HepG2 (cell line): ENCODE measurements around the gene KANK3. TPM values are rescaled to one million over a fixed set of nuclear protein-coding genes. Genes with fewer than 3 reads are reported as not detected.
A peak's percentile ranks its signal among the peaks of the same experiment; 100 is the strongest.

ENCODE experiments used
- ARNTL ChIP-seq: sonication (generic); formaldehyde crosslinking; IDR thresholded peaks from 2 replicates; pipeline ENCODE4 v1.4.0; 2020; ENCODE audit warnings: mild to moderate bottlenecking, missing genetic modification reagents
- CSRNP1 ChIP-seq: sonication (generic); formaldehyde crosslinking; IDR thresholded peaks from 2 replicates; pipeline ENCODE4 v1.8.1; 2023; ENCODE audit warnings: mild to moderate bottlenecking, missing genetic modification reagents
- ETS1 ChIP-seq: sonication (generic); formaldehyde crosslinking; IDR thresholded peaks from 2 replicates; pipeline ENCODE4 v1.4.0; 2020; ENCODE audit warnings: missing genetic modification reagents
- FOXO1 ChIP-seq: sonication (generic); formaldehyde crosslinking; IDR thresholded peaks from 2 replicates; pipeline ENCODE4 v1.4.0; 2020; ENCODE audit warnings: missing genetic modification reagents
- GFI1 ChIP-seq: sonication (generic); formaldehyde crosslinking; IDR thresholded peaks from 2 replicates; pipeline ENCODE4 v1.5.0; 2020; ENCODE audit warnings: missing genetic modification reagents, mild to moderate bottlenecking, borderline replicate concordance
- KLF6 ChIP-seq: IDR thresholded peaks from 2 replicates; pipeline ENCODE4 v1.8.0; 2016; ENCODE audit warnings: missing biosample characterization, missing genetic modification reagents
- KMT2B ChIP-seq: IDR thresholded peaks from 2 replicates; pipeline ENCODE4 v1.6.1; 2016; ENCODE audit warnings: missing genetic modification reagents, missing compliant biosample characterization
- MBD4 ChIP-seq: IDR thresholded peaks from 2 replicates; pipeline ENCODE4 v1.6.1; 2012; ENCODE audit warnings: low read length, inconsistent platforms, borderline replicate concordance
- POLR2A ChIP-seq, 2 experiments: IDR thresholded peaks; 2 replicates each; pipeline ENCODE4 v1.6.1; 2011; ENCODE audit warnings: low read depth in 2 of 2, low read length in 2 of 2, mild to moderate bottlenecking in 1 of 2, moderate library complexity in 1 of 2; ENCODE audit not compliant: insufficient read depth in 1 of 2
- RXRA ChIP-seq: sonication (generic); formaldehyde crosslinking; IDR thresholded peaks from 2 replicates; pipeline ENCODE4 v1.5.1; 2020; ENCODE audit warnings: missing genetic modification reagents
- ZFY ChIP-seq: sonication (generic); formaldehyde crosslinking; IDR thresholded peaks from 2 replicates; pipeline ENCODE4 v1.4.0; 2020; ENCODE audit warnings: missing genetic modification reagents
- ZNF281 ChIP-seq: sonication (generic); formaldehyde crosslinking; IDR thresholded peaks from 2 replicates; pipeline ENCODE4 v1.4.0; 2020; ENCODE audit warnings: missing genetic modification reagents, borderline replicate concordance
- ZNF574 ChIP-seq: sonication (generic); formaldehyde crosslinking; IDR thresholded peaks from 2 replicates; pipeline ENCODE4 v1.4.0; 2020; ENCODE audit warnings: missing genetic modification reagents
- ZNF687 ChIP-seq: sonication (generic); formaldehyde crosslinking; IDR thresholded peaks from 2 replicates; pipeline ENCODE4 v1.5.1; 2020; ENCODE audit warnings: mild to moderate bottlenecking, missing genetic modification reagents, moderate library complexity
- polyA plus RNA-seq, 8 experiments: library from polyadenylated mRNA; depleted of rRNA in 3 of 8; stranded (reverse) in 7 of 8; unstranded in 1 of 8; fragments of >200 nt; fragmentation: Illumina TruSeq in 4 of 8; extraction: Trizol in 4 of 8; gene quantifications; 2 replicates each; pipeline versions ENCODE4 v1.2.1 to v1.2.3, GENCODE V29; 2011 to 2016; ENCODE audit warnings: low read depth in 4 of 8, missing spikeins in 1 of 8, mixed read lengths in 1 of 8; ENCODE audit not compliant: insufficient read depth in 1 of 8
- total RNA-seq, 5 experiments: library from RNA; depleted of rRNA; stranded (reverse); fragments of >200 nt; fragmentation: Illumina TruSeq; extraction: Trizol; gene quantifications; 2 replicates each; pipeline ENCODE4 v1.2.3, GENCODE V29; 2016; ENCODE audit warnings: low read depth in 1 of 5

The KANK3 gene
- total and polyA plus RNA-seq, 2 of the 13 experiments (the other 11 are each of a cell fraction or from before 2014, with no cell fraction given) = 0.15 to 0.20 TPM

GRCh38 chr19:8355631-8356402 is 12.8 kb upstream of the KANK3 start (continued):
- no peak for TF ChIP-seq ZNF687 (CRISPR knock-in tag)
- no peak for TF ChIP-seq KLF6 (CRISPR knock-in tag)
- peak; percentile 41; the same call in 1 of the 2 replicates for TF ChIP-seq FOXO1 (CRISPR knock-in tag)
- TF ChIP-seq POLR2A (IDR thresholded peaks at IDR 0.05; ENCODE audit: insufficient read depth in 1 of 2, low read depth in 2 of 2, low read length in 2 of 2) = no peak
- no peak for TF ChIP-seq ETS1
- no peak for TF ChIP-seq CSRNP1 (CRISPR knock-in tag)
- no peak for TF ChIP-seq ARNTL
- no peak for TF ChIP-seq ZNF281
- no peak for TF ChIP-seq KMT2B (CRISPR knock-in tag)
- no peak for TF ChIP-seq ZFY (CRISPR knock-in tag)
- no peak for TF ChIP-seq GFI1
- TF ChIP-seq ZNF574 (CRISPR knock-in tag) = 0 out of 2 replicates have a peak, but pooled peaks have one; percentile 16
- no peak for TF ChIP-seq MBD4
- peak; percentile 83; the same call in 1 of the 2 replicates for TF ChIP-seq RXRA (CRISPR knock-in tag)
